HepG2 (cell line): ENCODE measurements around the gene DENND1C. TPM values are rescaled to one million over a fixed set of nuclear protein-coding genes. Genes with fewer than 3 reads are reported as not detected.

ENCODE experiments used
- DMAP1 ChIP-seq: IDR thresholded peaks from 2 replicates; pipeline ENCODE4 v1.6.1; 2016
- DR1 ChIP-seq: sonication (generic); formaldehyde crosslinking; IDR thresholded peaks from 2 replicates; pipeline ENCODE4 v1.8.0; 2021; ENCODE audit warnings: mild to moderate bottlenecking, missing genetic modification reagents, inconsistent platforms
- KLF6 ChIP-seq: IDR thresholded peaks from 2 replicates; pipeline ENCODE4 v1.8.0; 2016; ENCODE audit warnings: missing biosample characterization, missing genetic modification reagents
- MXD4 ChIP-seq: IDR thresholded peaks from 2 replicates; pipeline ENCODE4 v1.6.1; 2016; ENCODE audit warnings: mild to moderate bottlenecking, missing biosample characterization, missing genetic modification reagents
- MXI1 ChIP-seq: IDR thresholded peaks from 3 replicates; pipeline ENCODE4 v1.6.1; 2012; ENCODE audit warnings: low read depth, low read length, inconsistent platforms, borderline replicate concordance
- NR2F6 ChIP-seq, 2 experiments: IDR thresholded peaks; 2 replicates each; pipeline ENCODE4 v1.6.1; 2016; ENCODE audit warnings: antibody characterized with exemption in 1 of 2, mild to moderate bottlenecking in 1 of 2
- ZIK1 ChIP-seq: sonication (generic); formaldehyde crosslinking; IDR thresholded peaks from 2 replicates; pipeline ENCODE4 v1.5.0; 2020; ENCODE audit warnings: mild to moderate bottlenecking, low read depth, missing genetic modification reagents, borderline replicate concordance
- ZNF264 ChIP-seq: sonication (generic); formaldehyde crosslinking; IDR thresholded peaks from 2 replicates; pipeline ENCODE4 v1.4.0; 2020; ENCODE audit warnings: missing genetic modification reagents
- ZNF547 ChIP-seq: sonication (generic); formaldehyde crosslinking; IDR thresholded peaks from 2 replicates; pipeline ENCODE4 v1.5.1; 2020; ENCODE audit warnings: mild to moderate bottlenecking, missing genetic modification reagents
- polyA plus RNA-seq, 8 experiments: library from polyadenylated mRNA; depleted of rRNA in 3 of 8; stranded (reverse) in 7 of 8; unstranded in 1 of 8; fragments of >200 nt; fragmentation: Illumina TruSeq in 4 of 8; extraction: Trizol in 4 of 8; gene quantifications; 2 replicates each; pipeline versions ENCODE4 v1.2.1 to v1.2.3, GENCODE V29; 2011 to 2016; ENCODE audit warnings: low read depth in 4 of 8, missing spikeins in 1 of 8, mixed read lengths in 1 of 8; ENCODE audit not compliant: insufficient read depth in 1 of 8
- total RNA-seq, 5 experiments: library from RNA; depleted of rRNA; stranded (reverse); fragments of >200 nt; fragmentation: Illumina TruSeq; extraction: Trizol; gene quantifications; 2 replicates each; pipeline ENCODE4 v1.2.3, GENCODE V29; 2016; ENCODE audit warnings: low read depth in 1 of 5
- TF ChIP-seq, protein P1 (sequence below), 2 experiments: fragments of 450-650 bp in 1 of 2; sonication (generic) in 1 of 2; formaldehyde crosslinking in 1 of 2; IDR thresholded peaks; 2 replicates each; pipeline versions ENCODE4 v1.6.1 to v1.8.0; 2016 to 2022; ENCODE audit warnings: antibody characterized with exemption in 1 of 2, mild to moderate bottlenecking in 1 of 2, missing genetic modification reagents in 1 of 2
- TF ChIP-seq, protein P2 (sequence below): sonication (generic); formaldehyde crosslinking; IDR thresholded peaks from 2 replicates; pipeline ENCODE4 v1.4.0; 2020; ENCODE audit warnings: mild to moderate bottlenecking, missing genetic modification reagents
- TF ChIP-seq, protein P3 (sequence below), 2 experiments: IDR thresholded peaks; 2 replicates each; pipeline ENCODE4 v1.6.1; 2011 to 2012; ENCODE audit warnings: low read length in 2 of 2, borderline replicate concordance in 1 of 2, low read depth in 1 of 2, mild to moderate bottlenecking in 1 of 2, moderate library complexity in 1 of 2

The DENND1C gene
- total and polyA plus RNA-seq, 2 of the 13 experiments (the other 11 are each of a cell fraction or from before 2014, with no cell fraction given), result 0.04 to 0.73 TPM

DNA sequence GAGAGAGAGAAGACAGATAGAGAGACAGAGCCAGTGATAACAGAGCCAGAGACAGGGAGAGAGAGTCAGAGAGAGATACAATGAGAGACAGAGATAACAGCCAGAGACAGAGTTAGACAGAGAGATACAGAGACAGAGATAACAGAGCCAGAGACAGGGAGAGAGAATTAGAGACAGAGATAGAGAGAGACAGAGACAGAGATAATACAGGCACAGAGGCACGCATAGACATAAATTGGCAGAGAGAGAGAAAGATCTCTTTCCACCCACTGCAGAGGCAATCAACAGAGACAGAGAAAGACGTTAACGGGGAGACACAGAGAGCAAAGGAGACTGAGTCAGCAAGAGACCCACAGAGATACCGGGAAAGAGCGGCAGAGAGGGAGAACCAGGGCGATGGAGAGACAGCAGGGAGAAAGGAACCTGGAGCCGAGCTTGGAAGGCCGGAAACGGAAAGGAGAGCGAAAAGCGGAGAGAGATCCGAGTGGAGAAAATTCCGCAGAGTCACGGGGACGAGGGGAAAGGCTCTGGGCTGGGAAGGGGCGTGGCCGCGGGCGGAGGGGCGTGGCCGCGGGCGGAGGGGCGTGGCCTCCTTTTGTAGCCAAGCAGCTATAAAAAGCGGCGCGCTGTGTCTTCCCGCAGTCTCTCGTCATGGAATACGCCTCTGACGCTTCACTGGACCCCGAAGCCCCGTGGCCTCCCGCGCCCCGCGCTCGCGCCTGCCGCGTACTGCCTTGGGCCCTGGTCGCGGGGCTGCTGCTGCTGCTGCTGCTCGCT, 49.0 kb upstream of the DENND1C start, which contains the start of gene TNFSF9 (continued):
- no peak for TF ChIP-seq ZNF264
- 0 out of 2 replicates have a peak, but pooled peaks have one; percentile 19 for TF ChIP-seq DMAP1 (CRISPR knock-in tag)
- TF ChIP-seq ZIK1 (CRISPR knock-in tag), result peak; percentile 70; the same call in 1 of the 2 replicates
- peak; percentile 58; the same call in 1 of the 2 replicates for TF ChIP-seq KLF6 (CRISPR knock-in tag)
- TF ChIP-seq ZNF547 (CRISPR knock-in tag), result 0 out of 2 replicates have a peak, but pooled peaks have one; percentile 44
- peak; percentile 54; the same call in 1 of the 2 replicates for TF ChIP-seq DR1 (CRISPR knock-in tag)
- TF ChIP-seq, protein P1, sequence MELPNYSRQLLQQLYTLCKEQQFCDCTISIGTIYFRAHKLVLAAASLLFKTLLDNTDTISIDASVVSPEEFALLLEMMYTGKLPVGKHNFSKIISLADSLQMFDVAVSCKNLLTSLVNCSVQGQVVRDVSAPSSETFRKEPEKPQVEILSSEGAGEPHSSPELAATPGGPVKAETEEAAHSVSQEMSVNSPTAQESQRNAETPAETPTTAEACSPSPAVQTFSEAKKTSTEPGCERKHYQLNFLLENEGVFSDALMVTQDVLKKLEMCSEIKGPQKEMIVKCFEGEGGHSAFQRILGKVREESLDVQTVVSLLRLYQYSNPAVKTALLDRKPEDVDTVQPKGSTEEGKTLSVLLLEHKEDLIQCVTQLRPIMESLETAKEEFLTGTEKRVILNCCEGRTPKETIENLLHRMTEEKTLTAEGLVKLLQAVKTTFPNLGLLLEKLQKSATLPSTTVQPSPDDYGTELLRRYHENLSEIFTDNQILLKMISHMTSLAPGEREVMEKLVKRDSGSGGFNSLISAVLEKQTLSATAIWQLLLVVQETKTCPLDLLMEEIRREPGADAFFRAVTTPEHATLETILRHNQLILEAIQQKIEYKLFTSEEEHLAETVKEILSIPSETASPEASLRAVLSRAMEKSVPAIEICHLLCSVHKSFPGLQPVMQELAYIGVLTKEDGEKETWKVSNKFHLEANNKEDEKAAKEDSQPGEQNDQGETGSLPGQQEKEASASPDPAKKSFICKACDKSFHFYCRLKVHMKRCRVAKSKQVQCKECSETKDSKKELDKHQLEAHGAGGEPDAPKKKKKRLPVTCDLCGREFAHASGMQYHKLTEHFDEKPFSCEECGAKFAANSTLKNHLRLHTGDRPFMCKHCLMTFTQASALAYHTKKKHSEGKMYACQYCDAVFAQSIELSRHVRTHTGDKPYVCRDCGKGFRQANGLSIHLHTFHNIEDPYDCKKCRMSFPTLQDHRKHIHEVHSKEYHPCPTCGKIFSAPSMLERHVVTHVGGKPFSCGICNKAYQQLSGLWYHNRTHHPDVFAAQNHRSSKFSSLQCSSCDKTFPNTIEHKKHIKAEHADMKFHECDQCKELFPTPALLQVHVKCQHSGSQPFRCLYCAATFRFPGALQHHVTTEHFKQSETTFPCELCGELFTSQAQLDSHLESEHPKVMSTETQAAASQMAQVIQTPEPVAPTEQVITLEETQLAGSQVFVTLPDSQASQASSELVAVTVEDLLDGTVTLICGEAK (IDR thresholded peaks at IDR 0.05), result peak; percentile 1; the same call in 1 of the 2 replicates
- TF ChIP-seq, protein P1 (CRISPR knock-in tag; IDR thresholded peaks at IDR 0.05), result peak; percentile 58; the same call in 1 of the 2 replicates
- TF ChIP-seq MXD4, result 0 out of 2 replicates have a peak, but pooled peaks have one; percentile 29
- TF ChIP-seq NR2F6 (IDR thresholded peaks at IDR 0.05), result no peak
- no peak for TF ChIP-seq NR2F6 (CRISPR knock-in tag; IDR thresholded peaks at IDR 0.05)
- TF ChIP-seq, protein P2, sequence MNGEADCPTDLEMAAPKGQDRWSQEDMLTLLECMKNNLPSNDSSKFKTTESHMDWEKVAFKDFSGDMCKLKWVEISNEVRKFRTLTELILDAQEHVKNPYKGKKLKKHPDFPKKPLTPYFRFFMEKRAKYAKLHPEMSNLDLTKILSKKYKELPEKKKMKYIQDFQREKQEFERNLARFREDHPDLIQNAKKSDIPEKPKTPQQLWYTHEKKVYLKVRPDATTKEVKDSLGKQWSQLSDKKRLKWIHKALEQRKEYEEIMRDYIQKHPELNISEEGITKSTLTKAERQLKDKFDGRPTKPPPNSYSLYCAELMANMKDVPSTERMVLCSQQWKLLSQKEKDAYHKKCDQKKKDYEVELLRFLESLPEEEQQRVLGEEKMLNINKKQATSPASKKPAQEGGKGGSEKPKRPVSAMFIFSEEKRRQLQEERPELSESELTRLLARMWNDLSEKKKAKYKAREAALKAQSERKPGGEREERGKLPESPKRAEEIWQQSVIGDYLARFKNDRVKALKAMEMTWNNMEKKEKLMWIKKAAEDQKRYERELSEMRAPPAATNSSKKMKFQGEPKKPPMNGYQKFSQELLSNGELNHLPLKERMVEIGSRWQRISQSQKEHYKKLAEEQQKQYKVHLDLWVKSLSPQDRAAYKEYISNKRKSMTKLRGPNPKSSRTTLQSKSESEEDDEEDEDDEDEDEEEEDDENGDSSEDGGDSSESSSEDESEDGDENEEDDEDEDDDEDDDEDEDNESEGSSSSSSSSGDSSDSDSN (CRISPR knock-in tag), result peak; percentile 64; the same call in 1 of the 2 replicates
- TF ChIP-seq MXI1, result peak; percentile 55; the same call in 1 of the 3 replicates
- TF ChIP-seq, protein P3, sequence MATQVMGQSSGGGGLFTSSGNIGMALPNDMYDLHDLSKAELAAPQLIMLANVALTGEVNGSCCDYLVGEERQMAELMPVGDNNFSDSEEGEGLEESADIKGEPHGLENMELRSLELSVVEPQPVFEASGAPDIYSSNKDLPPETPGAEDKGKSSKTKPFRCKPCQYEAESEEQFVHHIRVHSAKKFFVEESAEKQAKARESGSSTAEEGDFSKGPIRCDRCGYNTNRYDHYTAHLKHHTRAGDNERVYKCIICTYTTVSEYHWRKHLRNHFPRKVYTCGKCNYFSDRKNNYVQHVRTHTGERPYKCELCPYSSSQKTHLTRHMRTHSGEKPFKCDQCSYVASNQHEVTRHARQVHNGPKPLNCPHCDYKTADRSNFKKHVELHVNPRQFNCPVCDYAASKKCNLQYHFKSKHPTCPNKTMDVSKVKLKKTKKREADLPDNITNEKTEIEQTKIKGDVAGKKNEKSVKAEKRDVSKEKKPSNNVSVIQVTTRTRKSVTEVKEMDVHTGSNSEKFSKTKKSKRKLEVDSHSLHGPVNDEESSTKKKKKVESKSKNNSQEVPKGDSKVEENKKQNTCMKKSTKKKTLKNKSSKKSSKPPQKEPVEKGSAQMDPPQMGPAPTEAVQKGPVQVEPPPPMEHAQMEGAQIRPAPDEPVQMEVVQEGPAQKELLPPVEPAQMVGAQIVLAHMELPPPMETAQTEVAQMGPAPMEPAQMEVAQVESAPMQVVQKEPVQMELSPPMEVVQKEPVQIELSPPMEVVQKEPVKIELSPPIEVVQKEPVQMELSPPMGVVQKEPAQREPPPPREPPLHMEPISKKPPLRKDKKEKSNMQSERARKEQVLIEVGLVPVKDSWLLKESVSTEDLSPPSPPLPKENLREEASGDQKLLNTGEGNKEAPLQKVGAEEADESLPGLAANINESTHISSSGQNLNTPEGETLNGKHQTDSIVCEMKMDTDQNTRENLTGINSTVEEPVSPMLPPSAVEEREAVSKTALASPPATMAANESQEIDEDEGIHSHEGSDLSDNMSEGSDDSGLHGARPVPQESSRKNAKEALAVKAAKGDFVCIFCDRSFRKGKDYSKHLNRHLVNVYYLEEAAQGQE (IDR thresholded peaks at IDR 0.05; ENCODE audit: borderline replicate concordance in 1 of 2, low read depth in 1 of 2, low read length in 2 of 2), result 0 out of 4 replicates have a peak, but pooled peaks of 1 of the 2 experiments have one; percentile 17
